ENCODE data around the gene RRP1.

RRP1 gene

GRCh38 chr21:43846430-43846829 is 57.1 kb downstream of the RRP1 start:
- no peak for DNase-seq

- DNase-seq = no peak
These were observed 57.9 kb downstream of the RRP1 start for GRCh38 chr21:43847301-43847700.

- no peak for DNase-seq
These were observed 59.4 kb downstream of the RRP1 start for GRCh38 chr21:43848771-43849170.

GRCh38 chr21:43849532-43850299 is 60.3 kb downstream of the RRP1 start:
- no peak for DNase-seq

GRCh38 chr21:43850728-43851295 is 61.4 kb downstream of the RRP1 start:
- no peak for DNase-seq

GRCh38 chr21:43851593-43851992 is 62.2 kb downstream of the RRP1 start:
- DNase-seq = no peak

- DNase-seq = no peak
These were observed 64.7 kb downstream of the RRP1 start for GRCh38 chr21:43853851-43854772.

Measured in activated naive CD4-positive, alpha-beta T cell (primary cell).